ENCODE data around the gene ACY1.
A peak's percentile ranks its signal among the peaks of the same experiment; 100 is the strongest.

The ACY1 gene

DNA sequence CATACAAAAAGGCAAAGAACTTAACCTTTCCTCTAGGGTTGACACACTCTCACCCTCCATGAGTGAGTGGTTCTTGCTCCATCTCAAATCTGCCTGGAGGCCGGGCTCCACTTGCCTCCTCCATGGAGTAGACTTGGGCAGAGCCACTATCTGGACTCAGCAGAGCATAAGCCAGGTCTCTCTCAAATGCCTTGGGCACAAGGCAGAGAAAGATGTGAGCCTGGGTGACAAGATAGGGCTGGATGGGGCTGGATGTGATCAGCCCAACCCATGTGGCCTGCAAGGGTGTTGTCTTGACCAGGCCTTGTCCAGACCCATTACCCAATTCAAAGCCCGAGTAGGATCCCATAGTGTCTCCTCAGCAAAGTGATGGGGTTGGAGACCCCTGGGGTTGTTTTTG is 16.5 kb downstream of the ACY1 start:
- Histone ChIP-seq H3K4me3 (ENCODE audit: low read depth, low read length) (no peak overlapping the region), H3K36me3 (replicated peaks) (peaks cover 4% of the 10 kb centered on the region), H3K27ac (no peak overlapping the region), H3K27me3 (replicated peaks) (no peaks in the 10 kb centered on the region)
- TF ChIP-seq, protein P1, sequence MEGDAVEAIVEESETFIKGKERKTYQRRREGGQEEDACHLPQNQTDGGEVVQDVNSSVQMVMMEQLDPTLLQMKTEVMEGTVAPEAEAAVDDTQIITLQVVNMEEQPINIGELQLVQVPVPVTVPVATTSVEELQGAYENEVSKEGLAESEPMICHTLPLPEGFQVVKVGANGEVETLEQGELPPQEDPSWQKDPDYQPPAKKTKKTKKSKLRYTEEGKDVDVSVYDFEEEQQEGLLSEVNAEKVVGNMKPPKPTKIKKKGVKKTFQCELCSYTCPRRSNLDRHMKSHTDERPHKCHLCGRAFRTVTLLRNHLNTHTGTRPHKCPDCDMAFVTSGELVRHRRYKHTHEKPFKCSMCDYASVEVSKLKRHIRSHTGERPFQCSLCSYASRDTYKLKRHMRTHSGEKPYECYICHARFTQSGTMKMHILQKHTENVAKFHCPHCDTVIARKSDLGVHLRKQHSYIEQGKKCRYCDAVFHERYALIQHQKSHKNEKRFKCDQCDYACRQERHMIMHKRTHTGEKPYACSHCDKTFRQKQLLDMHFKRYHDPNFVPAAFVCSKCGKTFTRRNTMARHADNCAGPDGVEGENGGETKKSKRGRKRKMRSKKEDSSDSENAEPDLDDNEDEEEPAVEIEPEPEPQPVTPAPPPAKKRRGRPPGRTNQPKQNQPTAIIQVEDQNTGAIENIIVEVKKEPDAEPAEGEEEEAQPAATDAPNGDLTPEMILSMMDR (IDR thresholded peaks at IDR 0.05; ENCODE audit: low read depth, low read length, missing control alignments), result no peak
- DNase-seq, result no peak
- in situ Hi-C loops (cut with HindIII; ENCODE audit: low pct_ligation_motif_present, low sequenced_read_pairs), result no loop called here

- no peaks in the 10 kb centered on the region for H3K36me3 ChIP-seq (replicated peaks)
- H3K27me3 ChIP-seq (replicated peaks), result no peaks in the 10 kb centered on the region
- no peak overlapping the region for H3K27ac ChIP-seq
- peak; percentile 34 for DNase-seq
- in situ Hi-C loops (cut with HindIII; ENCODE audit: low pct_ligation_motif_present, low sequenced_read_pairs), result no loop called here
- H3K4me3 ChIP-seq (ENCODE audit: low read depth, low read length), result no peak overlapping the region
- TF ChIP-seq, protein P1 (IDR thresholded peaks at IDR 0.05; ENCODE audit: low read depth, low read length, missing control alignments), result peak; percentile 96
These were observed 18.2 kb downstream of the ACY1 start for GRCh38 chr3:52001443-52001974.

DNA sequence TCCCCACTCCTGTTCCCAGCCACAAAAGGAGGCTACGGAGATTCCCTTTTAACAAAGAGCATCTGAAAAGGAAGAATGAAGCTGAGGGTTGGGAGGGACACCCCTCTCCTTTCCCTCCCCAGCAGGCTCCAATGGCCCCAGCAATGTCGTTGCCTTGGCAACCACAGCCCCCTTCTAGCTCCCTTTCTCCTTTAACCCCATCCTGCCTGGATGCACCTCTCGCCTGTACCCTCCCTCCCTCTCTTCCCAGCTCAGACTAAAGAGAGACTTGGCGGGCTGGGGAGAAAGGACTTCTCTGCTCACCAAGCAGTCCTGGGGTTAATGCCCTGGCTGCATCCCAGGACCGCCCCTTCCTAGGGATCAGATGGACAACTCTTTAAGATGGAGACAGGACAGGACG is 19.4 kb downstream of the ACY1 start:
- DNase-seq, result no peak
- no peak overlapping the region for H3K27ac ChIP-seq
- H3K36me3 ChIP-seq (replicated peaks), result no peaks in the 10 kb centered on the region
- in situ Hi-C loops (cut with HindIII; ENCODE audit: low pct_ligation_motif_present, low sequenced_read_pairs), result no loop called here
- TF ChIP-seq, protein P1 (IDR thresholded peaks at IDR 0.05; ENCODE audit: low read depth, low read length, missing control alignments), result no peak
- H3K4me3 ChIP-seq (ENCODE audit: low read depth, low read length), result no peak overlapping the region
- no peaks in the 10 kb centered on the region for H3K27me3 ChIP-seq (replicated peaks)

DNA sequence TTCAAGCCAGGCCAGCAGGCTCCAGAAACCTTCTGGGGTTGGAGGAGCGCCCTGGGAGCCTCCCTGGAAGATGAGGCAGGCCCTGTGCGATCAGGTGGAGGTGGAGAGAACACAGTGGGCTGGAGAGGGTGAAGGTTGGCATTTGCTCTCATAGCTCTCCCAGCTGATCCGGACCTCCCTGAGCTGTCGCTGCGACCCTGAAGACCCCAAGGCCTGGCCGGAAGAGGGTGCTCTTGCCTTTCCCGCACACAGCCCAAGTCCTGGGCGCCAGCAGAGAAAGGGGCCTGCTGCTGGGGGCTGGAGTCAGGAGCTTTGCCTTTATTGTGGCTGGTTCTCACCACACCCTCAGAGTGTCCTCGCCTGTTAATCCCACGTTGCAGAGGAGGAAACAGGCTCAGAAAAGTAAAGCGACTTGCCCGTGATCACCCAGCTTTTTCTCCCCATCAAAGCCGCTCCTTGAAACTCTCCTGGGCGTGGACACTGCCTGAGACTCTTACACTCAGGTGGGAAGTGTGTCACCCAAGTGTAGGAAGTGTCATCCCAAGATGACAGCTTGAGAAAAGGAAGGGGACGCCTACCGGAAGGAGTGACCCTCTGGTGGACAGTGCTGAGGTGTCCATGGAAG is 20.9 kb downstream of the ACY1 start:
- Histone ChIP-seq H3K27me3 (replicated peaks) (no peaks in the 10 kb centered on the region), H3K27ac (no peak overlapping the region), H3K36me3 (replicated peaks) (no peaks in the 10 kb centered on the region), H3K4me3 (ENCODE audit: low read depth, low read length) (no peak overlapping the region)
- in situ Hi-C loops (cut with HindIII; ENCODE audit: low pct_ligation_motif_present, low sequenced_read_pairs), result no loop called here
- TF ChIP-seq, protein P1 (IDR thresholded peaks at IDR 0.05; ENCODE audit: low read depth, low read length, missing control alignments), result peak; percentile 86
- no peak for DNase-seq

GRCh38 chr3:52004906-52005395 is 21.6 kb downstream of the ACY1 start:
- no peak overlapping the region for H3K27ac ChIP-seq

More at GRCh38 chr3:52004906-52005395, 21.6 kb downstream of the ACY1 start:
- H3K27me3 ChIP-seq (replicated peaks), result no peaks in the 10 kb centered on the region
- DNase-seq, result no peak
- in situ Hi-C loops (cut with HindIII; ENCODE audit: low pct_ligation_motif_present, low sequenced_read_pairs), result no loop called here
- no peak overlapping the region for H3K4me3 ChIP-seq (ENCODE audit: low read depth, low read length)
- TF ChIP-seq, protein P1 (IDR thresholded peaks at IDR 0.05; ENCODE audit: low read depth, low read length, missing control alignments), result no peak
- no peaks in the 10 kb centered on the region for H3K36me3 ChIP-seq (replicated peaks)
